HEK293T (cell line): Measurements from ENCODE around the gene IKZF1.

ENCODE experiments used
- FOXA1 ChIP-seq: fragments of 450-650 bp; IDR thresholded peaks from 2 replicates; pipeline ENCODE4 v1.6.1; 2016; ENCODE audit warnings: mild to moderate bottlenecking
- HDGF ChIP-seq: fragments of 450-650 bp; IDR thresholded peaks from 2 replicates; pipeline ENCODE4 v1.6.1; 2017; ENCODE audit warnings: antibody characterized with exemption, borderline replicate concordance
- L3MBTL2 ChIP-seq: fragments of 450-650 bp; conservative IDR thresholded peaks from 2 replicates; pipeline ENCODE4 v1.6.1; 2016; ENCODE audit warnings: mild to moderate bottlenecking
- LEF1 ChIP-seq: fragments of 450-650 bp; IDR thresholded peaks from 2 replicates; pipeline ENCODE4 v1.6.1; 2017; ENCODE audit warnings: mild to moderate bottlenecking, borderline replicate concordance
- NFRKB ChIP-seq: fragments of 450-650 bp; IDR thresholded peaks from 2 replicates; pipeline ENCODE4 v1.6.1; 2016; ENCODE audit warnings: mild to moderate bottlenecking, moderate library complexity
- SUZ12 ChIP-seq: fragments of 450-650 bp; IDR thresholded peaks from 2 replicates; pipeline ENCODE4 v1.6.1; 2016; ENCODE audit warnings: mild to moderate bottlenecking
- TARDBP ChIP-seq: fragments of 450-650 bp; IDR thresholded peaks from 2 replicates; pipeline ENCODE4 v1.6.1; 2016
- ZNF384 ChIP-seq: fragments of 450-650 bp; IDR thresholded peaks from 2 replicates; pipeline ENCODE4 v1.6.1; 2016
- TF ChIP-seq, protein P1 (sequence below): fragments of 450-650 bp; IDR thresholded peaks from 2 replicates; pipeline ENCODE4 v1.6.1; 2016

DNA sequence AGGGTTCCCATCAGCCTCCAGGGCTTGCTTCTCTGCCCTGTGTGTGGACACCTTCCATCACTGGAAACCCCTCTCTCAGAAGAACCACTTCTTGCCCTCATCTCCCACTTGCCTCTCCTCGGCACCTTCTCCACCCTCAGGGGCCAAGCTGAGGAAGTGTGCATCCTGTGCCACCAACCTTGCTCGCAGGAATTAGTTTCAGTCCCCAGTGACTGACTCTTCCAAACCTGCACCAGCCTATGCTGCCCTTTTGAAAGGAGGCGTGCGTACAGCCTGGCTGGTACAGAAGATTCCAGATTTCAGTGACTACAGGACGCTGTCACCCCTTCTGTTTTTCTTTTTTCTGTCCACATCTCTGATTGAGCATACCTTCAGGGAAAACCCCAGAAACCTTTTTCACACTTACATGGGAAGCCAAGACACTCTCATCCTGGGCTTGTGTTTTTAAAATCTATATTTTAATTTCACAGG lies 67.1 kb downstream of the IKZF1 start:
- TF ChIP-seq LEF1 (no peak), HDGF (no peak), NFRKB (no peak), FOXA1 (no peak), TARDBP (no peak), SUZ12 (no peak), ZNF384 (no peak), L3MBTL2 (no peak)
- TF ChIP-seq, protein P1, sequence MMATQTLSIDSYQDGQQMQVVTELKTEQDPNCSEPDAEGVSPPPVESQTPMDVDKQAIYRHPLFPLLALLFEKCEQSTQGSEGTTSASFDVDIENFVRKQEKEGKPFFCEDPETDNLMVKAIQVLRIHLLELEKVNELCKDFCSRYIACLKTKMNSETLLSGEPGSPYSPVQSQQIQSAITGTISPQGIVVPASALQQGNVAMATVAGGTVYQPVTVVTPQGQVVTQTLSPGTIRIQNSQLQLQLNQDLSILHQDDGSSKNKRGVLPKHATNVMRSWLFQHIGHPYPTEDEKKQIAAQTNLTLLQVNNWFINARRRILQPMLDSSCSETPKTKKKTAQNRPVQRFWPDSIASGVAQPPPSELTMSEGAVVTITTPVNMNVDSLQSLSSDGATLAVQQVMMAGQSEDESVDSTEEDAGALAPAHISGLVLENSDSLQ = no peak
